ENCODE data around the gene IRX5. TPM values are rescaled to one million over a fixed set of nuclear protein-coding genes. Genes with fewer than 3 reads are reported as not detected.

The IRX5 gene
- total RNA-seq, 8 experiments from 2014 or later: 0.41 to 23.9 (median 9.0) TPM

- H3K27ac ChIP-seq: no peak overlapping the region
- peak in 2 of 8 experiments; percentile 32 to 48 for ATAC-seq (replicated peaks in 6 of 8)
- in situ Hi-C loops (cut with MboI; ENCODE audit: low pct_unique_long_range_greater_than_20kb in 2 of 9, low sequenced_read_pairs in 9 of 9, unreplicated experiment in 9 of 9): no loop called here
- H3K4me1 ChIP-seq (replicated peaks in 1 of 2): peaks cover 10 to 65% of the 10 kb centered on the region in 2 donors
- no peak overlapping the region for H3K4me3 ChIP-seq
- 43 to 100% (median 71%) methylated on average over 1 to 4 of the region's 4 CpGs; no CpG with 5 or more reads in 2 of the 10 experiments for WGBS, 10 experiments
Observed at GRCh38 chr16:54923055-54923473, 7.6 kb upstream of the IRX5 start.

- in situ Hi-C loops (cut with MboI; ENCODE audit: low pct_unique_long_range_greater_than_20kb in 2 of 9, low sequenced_read_pairs in 9 of 9, unreplicated experiment in 9 of 9): no loop called here
- Histone ChIP-seq H3K27ac (no peak overlapping the region), H3K4me1 (replicated peaks in 1 of 2) (peaks cover 10 to 57% of the 10 kb centered on the region in 2 donors), H3K4me3 (no peak overlapping the region)
- WGBS, 10 experiments: 60 to 100% (median 84%) methylated on average over 1 to 2 of the region's 2 CpGs
- no peak for ATAC-seq (replicated peaks in 6 of 8)
Observed at GRCh38 chr16:54923988-54924387, 6.7 kb upstream of the IRX5 start.

DNA sequence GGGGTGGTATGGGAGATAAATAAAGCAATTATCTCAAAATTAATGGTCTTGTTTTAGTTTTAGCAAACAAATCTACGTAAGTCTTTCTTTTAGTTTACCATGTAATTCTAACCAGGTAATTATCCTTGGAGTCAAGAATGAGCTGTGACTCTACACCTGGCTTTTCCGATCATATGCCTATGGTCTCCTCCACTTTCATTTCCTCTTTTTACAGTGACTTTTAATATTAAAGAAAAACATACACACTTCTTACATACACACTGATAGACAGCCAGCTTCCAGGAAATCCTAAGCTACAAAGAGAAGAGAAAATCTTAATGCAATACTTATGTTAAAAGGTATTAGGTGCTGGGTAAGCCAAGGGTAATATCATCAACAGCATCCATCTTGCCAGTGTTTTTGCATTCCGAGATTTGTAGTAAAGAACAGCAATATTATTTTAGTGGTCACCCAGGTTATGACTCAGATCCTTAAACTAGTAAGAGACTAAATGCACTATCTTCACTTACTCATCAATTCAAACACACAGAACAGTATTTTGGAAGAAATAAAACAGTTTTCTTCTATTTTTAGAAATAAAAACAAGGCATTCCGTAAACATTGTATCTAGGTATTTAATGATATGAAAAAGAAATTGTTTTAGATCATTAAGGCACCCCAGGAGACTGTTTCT, 4.4 kb upstream of the IRX5 start:
- 48 to 87% (median 61%) methylated on average over 2 to 4 of the region's 4 CpGs; no CpG with 5 or more reads in 1 of the 10 experiments for WGBS, 10 experiments
- peak overlapping the region in 4 of 5 donors; percentile 61 to 96 (median 82) for H3K4me3 ChIP-seq
- ATAC-seq (replicated peaks in 6 of 8): no peak
- H3K4me1 ChIP-seq (replicated peaks in 1 of 2): peaks cover 10 to 34% of the 10 kb centered on the region in 2 donors
- no peak overlapping the region for H3K27ac ChIP-seq
- in situ Hi-C loops (cut with MboI; ENCODE audit: low pct_unique_long_range_greater_than_20kb in 2 of 9, low sequenced_read_pairs in 9 of 9, unreplicated experiment in 9 of 9): loop anchor here in 7 of 9 experiments (25.0 kb wide), 7 partner anchors 336 to 1389 kb away; partner anchors contain the start of gene IRX3 (in 3 of the 7)

GRCh38 chr16:54927125-54928015, 3.3 kb upstream of the IRX5 start:
- Histone ChIP-seq H3K27ac (peak overlapping the region; percentile 38 to 96), H3K4me1 (replicated peaks in 1 of 2) (peaks cover 10 to 24% of the 10 kb centered on the region in 2 donors), H3K4me3 (peak overlapping the region; percentile 61 to 96 (median 82))
- no peak for ATAC-seq (replicated peaks in 6 of 8)
- WGBS, 10 experiments: 5 to 39% (median 23%) methylated on average over 4 to 13 of the region's 13 CpGs
- in situ Hi-C loops (cut with MboI; ENCODE audit: low pct_unique_long_range_greater_than_20kb in 2 of 9, low sequenced_read_pairs in 9 of 9, unreplicated experiment in 9 of 9): loop anchor here in 7 of 9 experiments (25.0 kb wide), 7 partner anchors 335 to 1390 kb away; partner anchors contain the start of gene IRX3 (in 3 of the 7)

DNA sequence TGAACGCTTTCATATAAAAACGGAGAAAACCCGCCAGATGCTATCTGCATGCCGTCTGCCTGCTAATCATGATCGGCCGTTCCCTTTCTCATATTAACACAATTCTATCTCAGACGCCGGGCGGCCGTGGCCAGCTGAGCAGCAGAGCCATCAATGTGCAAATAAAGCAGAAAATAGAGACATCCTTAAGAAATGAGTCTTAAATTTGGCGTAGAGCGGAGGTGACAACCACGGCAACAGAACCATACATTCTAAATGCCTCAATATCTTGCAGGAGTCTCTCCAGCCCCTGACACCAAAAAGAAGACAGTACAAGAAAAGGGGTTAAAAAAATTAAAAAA, 2.7 kb upstream of the IRX5 start:
- WGBS, 10 experiments: 0 to 3% (median 0%) methylated on average over 1 to 9 of the region's 13 CpGs; no CpG with 5 or more reads in 3 of the 10 experiments
- H3K4me3 ChIP-seq: peak overlapping the region; percentile 61 to 96 (median 82)

DNA sequence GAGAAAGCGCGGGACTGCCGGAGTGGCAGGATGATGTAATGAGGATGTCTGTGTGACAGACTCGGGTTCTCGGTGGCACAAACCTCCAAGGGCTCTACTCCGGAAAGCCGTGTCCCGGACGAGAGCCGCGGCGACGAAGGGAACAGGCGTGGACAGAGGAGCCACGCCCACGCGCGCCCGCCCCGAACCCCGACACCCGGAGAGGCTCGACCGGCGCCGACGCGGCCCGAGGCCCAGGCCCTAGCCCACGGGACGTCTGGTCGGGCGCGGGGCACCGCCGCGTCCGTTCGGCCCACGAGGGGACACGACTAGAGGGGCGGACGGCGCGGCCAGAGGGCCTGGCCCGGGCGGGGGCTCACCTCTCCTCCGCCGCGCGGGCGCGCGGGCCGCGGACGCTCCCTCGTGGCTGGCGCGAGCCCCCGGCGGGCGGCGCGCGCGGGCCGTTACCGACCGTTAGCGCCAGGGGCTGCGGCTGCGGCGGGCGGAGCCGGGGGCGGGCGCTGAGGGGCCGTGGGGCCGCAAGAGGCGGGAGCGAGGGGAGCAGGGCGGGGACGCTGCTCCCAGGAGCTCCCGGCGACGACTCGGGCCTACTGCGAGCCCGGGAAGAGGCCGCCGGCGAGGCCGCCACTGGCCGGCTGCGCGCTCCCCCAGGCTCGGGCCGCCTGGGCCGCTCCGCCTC, 2.1 kb upstream of the IRX5 start:
- Histone ChIP-seq H3K4me3 (peak overlapping the region; percentile 61 to 96 (median 82)), H3K4me1 (replicated peaks in 1 of 2) (peaks cover 5 to 12% of the 10 kb centered on the region in 2 donors), H3K27ac (peak overlapping the region; percentile 94 to 96)
- in situ Hi-C loops (cut with MboI; ENCODE audit: low pct_unique_long_range_greater_than_20kb in 2 of 9, low sequenced_read_pairs in 9 of 9, unreplicated experiment in 9 of 9): loop anchor here in 7 of 9 experiments (25.0 kb wide), 7 partner anchors 334 to 1391 kb away; partner anchors contain the start of gene IRX3 (in 3 of the 7)
- WGBS, 10 experiments: no CpG with 5 or more reads among the region's 101 CpGs
- ATAC-seq (replicated peaks in 6 of 8): peak in 7 of 8 experiments; percentile 36 to 62 (median 59)

More for the DNA sequence above, 2.7 kb upstream of the IRX5 start:
- no peak for ATAC-seq (replicated peaks in 6 of 8)
- H3K4me1 ChIP-seq (replicated peaks in 1 of 2): peaks cover 8 to 17% of the 10 kb centered on the region in 2 donors
- in situ Hi-C loops (cut with MboI; ENCODE audit: low pct_unique_long_range_greater_than_20kb in 2 of 9, low sequenced_read_pairs in 9 of 9, unreplicated experiment in 9 of 9): loop anchor here in 7 of 9 experiments (25.0 kb wide), 7 partner anchors 334 to 1391 kb away; partner anchors contain the start of gene IRX3 (in 3 of the 7)
- peak overlapping the region; percentile 38 to 96 for H3K27ac ChIP-seq

- peak overlapping the region; percentile 61 to 96 (median 82) for H3K4me3 ChIP-seq
- peak overlapping the region; percentile 94 to 96 for H3K27ac ChIP-seq
- in situ Hi-C loops (cut with MboI; ENCODE audit: low pct_unique_long_range_greater_than_20kb in 2 of 9, low sequenced_read_pairs in 9 of 9, unreplicated experiment in 9 of 9): loop anchor here in 7 of 9 experiments (10.0 to 25.0 kb wide), 8 partner anchors 333 to 1392 kb away; partner anchors contain the start of gene IRX3 (in 5 of the 7)
- H3K4me1 ChIP-seq (replicated peaks in 1 of 2): peaks cover 4 to 5% of the 10 kb centered on the region in 2 donors
- peak; percentile 71 to 86 (median 83) for ATAC-seq (replicated peaks in 6 of 8)
- WGBS, 10 experiments: 0% methylated on average over 1 to 12 of the region's 73 CpGs; no CpG with 5 or more reads in 5 of the 10 experiments
Observed at GRCh38 chr16:54929090-54930004, 1.3 kb upstream of the IRX5 start.

GRCh38 chr16:54930869-54931119, 129 bp downstream of the IRX5 start:
- Histone ChIP-seq H3K27ac (peak overlapping the region; percentile 34 to 74), H3K4me3 (peak overlapping the region; percentile 61 to 96 (median 82)), H3K4me1 (replicated peaks in 1 of 2) (peaks cover 3 to 8% of the 10 kb centered on the region in 2 donors)
- peak in 7 of 8 experiments; percentile 0 to 2 (median 0) for ATAC-seq (replicated peaks in 6 of 8)
- in situ Hi-C loops (cut with MboI; ENCODE audit: low pct_unique_long_range_greater_than_20kb in 2 of 9, low sequenced_read_pairs in 9 of 9, unreplicated experiment in 9 of 9): loop anchor here in 7 of 9 experiments (10.0 to 25.0 kb wide), 8 partner anchors 332 to 1393 kb away; partner anchors contain the start of gene IRX3 (in 5 of the 7)
- 0% methylated on average over 7 of the region's 24 CpGs; no CpG with 5 or more reads in 9 of the 10 experiments for WGBS, 10 experiments

DNA sequence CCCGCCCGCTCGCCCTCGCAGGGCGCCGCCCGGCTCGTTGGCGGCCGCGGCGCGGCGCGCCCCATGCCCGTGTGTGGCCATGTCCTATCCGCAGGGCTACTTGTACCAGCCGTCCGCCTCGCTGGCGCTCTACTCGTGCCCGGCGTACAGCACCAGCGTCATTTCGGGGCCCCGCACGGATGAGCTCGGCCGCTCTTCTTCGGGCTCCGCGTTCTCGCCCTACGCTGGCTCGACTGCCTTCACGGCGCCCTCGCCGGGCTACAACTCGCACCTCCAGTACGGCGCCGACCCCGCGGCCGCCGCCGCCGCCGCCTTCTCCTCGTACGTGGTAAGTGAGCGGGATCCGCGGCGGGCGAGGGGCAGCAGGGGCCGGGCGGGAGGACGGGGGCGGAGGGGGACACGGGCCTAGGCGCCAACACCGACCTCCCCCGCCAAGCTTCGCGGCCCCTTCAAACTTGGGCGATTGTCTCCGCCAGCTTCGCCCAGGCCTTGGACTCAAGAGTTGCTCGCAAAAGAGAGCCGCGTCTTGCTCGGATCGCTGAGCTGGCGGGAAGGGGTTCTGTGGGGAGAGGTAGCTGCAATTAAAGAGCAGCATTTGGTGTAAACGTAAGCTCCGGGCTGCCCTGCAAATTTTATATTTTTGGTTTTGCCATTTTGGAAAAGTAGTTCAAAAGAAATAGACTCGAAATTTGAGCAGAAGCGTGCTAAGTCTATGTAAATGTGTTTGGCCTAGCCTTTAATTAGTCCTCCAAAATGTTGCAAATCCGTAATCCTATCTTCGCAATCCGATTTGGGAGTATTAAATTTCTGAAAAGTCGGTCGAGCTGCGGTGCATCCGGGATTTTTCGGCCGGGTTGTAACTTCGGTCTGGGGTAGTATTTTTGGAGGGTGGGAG, 702 bp downstream of the IRX5 start:
- in situ Hi-C loops (cut with MboI; ENCODE audit: low pct_unique_long_range_greater_than_20kb in 2 of 9, low sequenced_read_pairs in 9 of 9, unreplicated experiment in 9 of 9): loop anchor here in 7 of 9 experiments (10.0 to 25.0 kb wide), 8 partner anchors 331 to 1394 kb away; partner anchors contain the start of gene IRX3 (in 5 of the 7)
- 0 to 8% (median 2%) methylated on average over 4 to 24 of the region's 91 CpGs; no CpG with 5 or more reads in 4 of the 10 experiments for WGBS, 10 experiments
- peak in 2 of 8 experiments; percentile 0 to 5 for ATAC-seq (replicated peaks in 6 of 8)
- H3K4me3 ChIP-seq: peak overlapping the region; percentile 61 to 96 (median 82)
- peak overlapping the region; percentile 34 to 74 for H3K27ac ChIP-seq
- peaks cover 3 to 11% of the 10 kb centered on the region in 2 donors for H3K4me1 ChIP-seq (replicated peaks in 1 of 2)

DNA sequence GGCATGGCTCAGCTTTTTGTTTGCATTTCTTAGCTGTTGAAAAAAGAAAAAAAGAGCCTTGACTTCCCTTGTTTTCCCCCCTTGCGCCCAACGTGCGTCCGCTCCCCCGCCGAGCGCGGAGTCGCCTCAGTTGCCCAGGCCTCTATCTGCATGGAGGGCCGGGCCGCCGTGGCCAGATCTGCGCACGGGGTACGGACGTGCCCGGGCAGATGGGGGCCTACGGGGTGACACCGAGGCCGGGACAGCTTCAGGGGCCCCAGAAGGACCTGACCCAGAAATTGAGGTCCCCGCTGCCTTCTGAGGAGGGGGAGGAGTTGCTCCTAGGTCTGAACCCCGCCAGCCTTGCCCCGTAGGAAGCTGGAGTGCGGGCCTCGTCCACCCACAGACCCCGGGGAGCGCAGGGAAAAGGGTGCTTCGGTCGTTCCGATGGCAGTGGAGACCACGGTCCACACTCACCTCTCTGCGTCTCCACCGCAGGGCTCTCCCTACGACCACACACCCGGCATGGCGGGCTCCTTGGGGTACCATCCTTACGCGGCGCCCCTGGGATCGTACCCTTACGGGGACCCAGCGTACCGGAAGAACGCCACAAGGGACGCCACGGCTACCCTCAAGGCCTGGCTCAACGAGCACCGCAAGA, 1.5 kb downstream of the IRX5 start:
- Histone ChIP-seq H3K4me1 (replicated peaks in 1 of 2) (peaks cover 3 to 14% of the 10 kb centered on the region in 2 donors), H3K4me3 (peak overlapping the region; percentile 61 to 96 (median 82))
- in situ Hi-C loops (cut with MboI; ENCODE audit: low pct_unique_long_range_greater_than_20kb in 2 of 9, low sequenced_read_pairs in 9 of 9, unreplicated experiment in 9 of 9): loop anchor here in 7 of 9 experiments (10.0 to 25.0 kb wide), 8 partner anchors 330 to 1395 kb away; partner anchors contain the start of gene IRX3 (in 5 of the 7)

More for the DNA sequence above, 1.5 kb downstream of the IRX5 start:
- 0 to 30% methylated on average over 2 of the region's 48 CpGs; no CpG with 5 or more reads in 8 of the 10 experiments for WGBS, 10 experiments
- peak overlapping the region in 1 of 2 donors; percentile 25 for H3K27ac ChIP-seq
- no peak for ATAC-seq (replicated peaks in 6 of 8)

All from motor neuron (in vitro differentiated cells).